ENCODE measurements around the gene FAM170B.

The FAM170B gene

GRCh38 chr10:49138361-49138891 lies 4.6 kb upstream of the FAM170B start:
- ATAC-seq, result no peak

GRCh38 chr10:49136525-49136924 lies 2.7 kb upstream of the FAM170B start:
- ATAC-seq, result no peak
- TF ChIP-seq ISL1 (CRISPR knock-in tag; IDR thresholded peaks at IDR 0.05) (no peak), ZFP3 (CRISPR knock-in tag; IDR thresholded peaks at IDR 0.05) (no peak), OSR1 (CRISPR knock-in tag; IDR thresholded peaks at IDR 0.05) (no peak), ZNF70 (CRISPR knock-in tag; IDR thresholded peaks at IDR 0.05) (no peak), CSDC2 (CRISPR knock-in tag; IDR thresholded peaks at IDR 0.05) (no peak), CSRNP3 (CRISPR knock-in tag; IDR thresholded peaks at IDR 0.05) (no peak), SNAI2 (CRISPR knock-in tag; IDR thresholded peaks at IDR 0.05) (no peak), PATZ1 (CRISPR knock-in tag; IDR thresholded peaks at IDR 0.05; ENCODE audit: borderline replicate concordance) (no peak)

More at GRCh38 chr10:49138361-49138891, 4.6 kb upstream of the FAM170B start:
- no peak for TF ChIP-seq SNAI2 (CRISPR knock-in tag; IDR thresholded peaks at IDR 0.05)
- no peak for TF ChIP-seq ZFP30 (CRISPR knock-in tag; IDR thresholded peaks at IDR 0.05)
- no peak for TF ChIP-seq ESRRG (CRISPR knock-in tag; IDR thresholded peaks at IDR 0.05)
- no peak for TF ChIP-seq RARB (CRISPR knock-in tag; IDR thresholded peaks at IDR 0.05)
- TF ChIP-seq ZNF565 (CRISPR knock-in tag; conservative IDR thresholded peaks at IDR 0.05; ENCODE audit: low read depth), result no peak
- no peak for TF ChIP-seq PATZ1 (CRISPR knock-in tag; IDR thresholded peaks at IDR 0.05; ENCODE audit: borderline replicate concordance)
- no peak for TF ChIP-seq BACH2 (CRISPR knock-in tag; IDR thresholded peaks at IDR 0.05; ENCODE audit: borderline replicate concordance)
- no peak for TF ChIP-seq POU6F1 (CRISPR knock-in tag; IDR thresholded peaks at IDR 0.05; ENCODE audit: borderline replicate concordance, low read depth)
- no peak for TF ChIP-seq ZC3H10 (CRISPR knock-in tag; IDR thresholded peaks at IDR 0.05)
- no peak for TF ChIP-seq CSRNP3 (CRISPR knock-in tag; IDR thresholded peaks at IDR 0.05)
- TF ChIP-seq ISL1 (CRISPR knock-in tag; IDR thresholded peaks at IDR 0.05), result no peak
- no peak for TF ChIP-seq TSHZ2 (CRISPR knock-in tag; IDR thresholded peaks at IDR 0.05)
- TF ChIP-seq TOX (CRISPR knock-in tag; IDR thresholded peaks at IDR 0.05; ENCODE audit: borderline replicate concordance), result no peak
- no peak for TF ChIP-seq GLIS3 (CRISPR knock-in tag; IDR thresholded peaks at IDR 0.05)
- TF ChIP-seq CREB5 (CRISPR knock-in tag; IDR thresholded peaks at IDR 0.05; ENCODE audit: low read depth), result no peak
- TF ChIP-seq PPARA (CRISPR knock-in tag; IDR thresholded peaks at IDR 0.05; ENCODE audit: borderline replicate concordance), result no peak
- no peak for TF ChIP-seq CSDC2 (CRISPR knock-in tag; IDR thresholded peaks at IDR 0.05)
- no peak for TF ChIP-seq ZNF70 (CRISPR knock-in tag; IDR thresholded peaks at IDR 0.05)
- TF ChIP-seq TCF4 (CRISPR knock-in tag; IDR thresholded peaks at IDR 0.05; ENCODE audit: borderline replicate concordance), result no peak

Data from SK-N-SH treated with all-trans-retinoic acid at 6 μM for 48 hours (cell line).